GM12878 (cell line): ENCODE measurements around the gene PRR5. TPM values are rescaled to one million over a fixed set of nuclear protein-coding genes. Genes with fewer than 3 reads are reported as not detected.

Source experiments
- ATAC-seq: fragments of 200-7000 bp; cut with Tn5 transposase; 3 replicates; pipeline ENCODE4 v1.9.1; 2020; ENCODE audit warnings: mild to moderate bottlenecking, moderate library complexity
- BruUV-seq: library from RNA; stranded (reverse); fragments of 400-500 nt; replicated peaks from 2 replicates; lab custom pipeline; 2021; lab: Mats Ljungman, UMichigan
- CTCF ChIA-PET: fragments of 300-600 bp; sonication (Branson Sonifier 250); formaldehyde crosslinking; extraction: SDS; loops from one replicate; lab custom pipeline; 2021; ENCODE audit warnings: inconsistent platforms; lab: Yijun Ruan, JAX
- POLR2A ChIA-PET: fragments of 350-600 bp; formaldehyde crosslinking; extraction: SDS; loops from one replicate; lab custom pipeline; 2021; ENCODE audit warnings: inconsistent platforms; lab: Charles Lee
- RAD21 ChIA-PET: fragments of 300-600 bp; sonication (Branson Sonifier 250); formaldehyde crosslinking; loops from one replicate; lab custom pipeline; 2023; ENCODE audit warnings: antibody characterized with exemption; ENCODE audit not compliant: unreplicated experiment; lab: Charles Lee
- SMC1A ChIA-PET: fragments of 300-600 bp; sonication (Branson Sonifier 250); formaldehyde crosslinking; loops from one replicate; lab custom pipeline; 2023; ENCODE audit not compliant: unreplicated experiment, uncharacterized antibody; lab: Charles Lee
- DNase-seq: peaks from one replicate; pipeline ENCODE4 v3.0.0-alpha.2; 2011; ENCODE audit warnings: low read depth, low spot score
- FAIRE-seq: peaks from 3 replicates; lab custom pipeline; 2011; peaks lifted over from hg19 to GRCh38; lab: Jason Lieb, UNC
- H2AFZ ChIP-seq: 2 replicates; pipeline ENCODE4 v1.6.0; 2011; ENCODE audit warnings: low read depth, low read length, control low read depth; ENCODE audit not compliant: control insufficient read depth
- H3K27ac ChIP-seq: 2 replicates; pipeline ENCODE4 v1.5.1; 2011; ENCODE audit warnings: control low read depth; ENCODE audit not compliant: control insufficient read depth, insufficient read depth
- H3K27me3 ChIP-seq, 2 experiments: replicated peaks in 1 of 2; 2 replicates each; pipeline versions ENCODE4 v1.6.0 to v1.6.1; 2011; ENCODE audit warnings: low read length in 1 of 2; ENCODE audit not compliant: control insufficient read depth in 2 of 2, insufficient read depth in 2 of 2
- H3K36me3 ChIP-seq, 2 experiments: 2 replicates each; pipeline ENCODE4 v1.5.1; 2011; ENCODE audit warnings: low read length in 1 of 2; ENCODE audit not compliant: control insufficient read depth in 2 of 2, insufficient read depth in 2 of 2
- H3K4me1 ChIP-seq: 2 replicates; pipeline ENCODE4 v1.6.1; 2011; ENCODE audit warnings: mild to moderate bottlenecking, low read length, moderate library complexity, mixed read lengths; ENCODE audit not compliant: control insufficient read depth, insufficient read depth
- H3K4me2 ChIP-seq: 2 replicates; pipeline ENCODE4 v1.6.0; 2011; ENCODE audit warnings: control low read depth; ENCODE audit not compliant: control insufficient read depth, insufficient read depth
- H3K4me3 ChIP-seq: fragments of 200-600 bp; sonication (generic); 2 replicates; pipeline ENCODE4 v1.5.1; 2016
- H3K79me2 ChIP-seq: 2 replicates; pipeline ENCODE4 v1.6.0; 2011; ENCODE audit warnings: low read length; ENCODE audit not compliant: control insufficient read depth, insufficient read depth
- H3K9ac ChIP-seq: 2 replicates; pipeline ENCODE4 v1.8.0; 2011; ENCODE audit warnings: low read length, control low read depth, mixed read lengths; ENCODE audit not compliant: control insufficient read depth, insufficient read depth
- H3K9me3 ChIP-seq: replicated peaks from 3 replicates; pipeline ENCODE4 v1.5.1; 2011; ENCODE audit warnings: mild to moderate bottlenecking, low read length; ENCODE audit not compliant: control insufficient read depth, insufficient read depth
- H4K20me1 ChIP-seq: 2 replicates; pipeline ENCODE4 v1.6.0; 2011; ENCODE audit not compliant: control insufficient read depth, insufficient read depth
- CUX1 ChIP-seq: IDR thresholded peaks from 2 replicates; pipeline ENCODE4 v1.6.1; 2012; ENCODE audit warnings: improper control_type of control experiment, low read depth, low read length; ENCODE audit not compliant: insufficient replicate concordance
- NBN ChIP-seq: fragments of 450-650 bp; IDR thresholded peaks from 2 replicates; pipeline ENCODE4 v1.6.1; 2016
- ZNF217 ChIP-seq: fragments of 450-650 bp; IDR thresholded peaks from 2 replicates; pipeline ENCODE4 v1.6.1; 2017; ENCODE audit warnings: antibody characterized with exemption, mild to moderate bottlenecking
- WGBS: methylation state at CpG from one replicate; pipeline ENCODE4 v1.1.6; 2016; ENCODE audit warnings: low lambda C conversion rate; ENCODE audit not compliant: insufficient replicate concordance, insufficient coverage; ENCODE audit errors: missing lambda C conversion rate; 5-methylcytosine and 5-hydroxymethylcytosine counted together
- in situ Hi-C: fragments of 300-500 bp; cut with MboI; formaldehyde crosslinking; loops from 9 replicates; pipeline ENCODE4 v1.14.3; 2018; ENCODE audit warnings: mixed read lengths
- intact Hi-C: fragments of 100-400 bp; cut with micrococcal nuclease; formaldehyde crosslinking; loops from one replicate; pipeline ENCODE4 v1.14.2; 2022; ENCODE audit not compliant: unreplicated experiment
- polyA plus RNA-seq, 11 experiments: library from polyadenylated mRNA; depleted of rRNA in 4 of 11; unstranded in 6 of 11; stranded (reverse) in 5 of 11; fragments of >200 nt; fragmentation: Nextera tagmentation in 4 of 11; fragmentation: Illumina TruSeq in 1 of 11; extraction: Ambion mirVana in 4 of 11; extraction: Trizol in 1 of 11; gene quantifications; 1 replicate in 1 of 11; 2 replicates in 10 of 11; pipeline versions ENCODE4 v1.2.1 to v1.2.3, GENCODE V29; 2011 to 2016; ENCODE audit warnings: inconsistent platforms in 2 of 11, missing spikeins in 2 of 11, low read depth in 1 of 11
- total RNA-seq, 4 experiments: library from RNA; depleted of rRNA in 3 of 4; stranded (reverse); fragments of >200 nt in 3 of 4; fragmentation: Illumina TruSeq in 1 of 4; extraction: Trizol in 1 of 4; gene quantifications; 2 replicates each; pipeline versions ENCODE4 v1.2.1 to v1.2.3, GENCODE V29; 2013 to 2021

PRR5 gene
- total and polyA plus RNA-seq, 10 of the 15 experiments (the other 5 are each of a cell fraction or from before 2014, with no cell fraction given): 0.03 to 9.4 (median 1.5) TPM

DNA sequence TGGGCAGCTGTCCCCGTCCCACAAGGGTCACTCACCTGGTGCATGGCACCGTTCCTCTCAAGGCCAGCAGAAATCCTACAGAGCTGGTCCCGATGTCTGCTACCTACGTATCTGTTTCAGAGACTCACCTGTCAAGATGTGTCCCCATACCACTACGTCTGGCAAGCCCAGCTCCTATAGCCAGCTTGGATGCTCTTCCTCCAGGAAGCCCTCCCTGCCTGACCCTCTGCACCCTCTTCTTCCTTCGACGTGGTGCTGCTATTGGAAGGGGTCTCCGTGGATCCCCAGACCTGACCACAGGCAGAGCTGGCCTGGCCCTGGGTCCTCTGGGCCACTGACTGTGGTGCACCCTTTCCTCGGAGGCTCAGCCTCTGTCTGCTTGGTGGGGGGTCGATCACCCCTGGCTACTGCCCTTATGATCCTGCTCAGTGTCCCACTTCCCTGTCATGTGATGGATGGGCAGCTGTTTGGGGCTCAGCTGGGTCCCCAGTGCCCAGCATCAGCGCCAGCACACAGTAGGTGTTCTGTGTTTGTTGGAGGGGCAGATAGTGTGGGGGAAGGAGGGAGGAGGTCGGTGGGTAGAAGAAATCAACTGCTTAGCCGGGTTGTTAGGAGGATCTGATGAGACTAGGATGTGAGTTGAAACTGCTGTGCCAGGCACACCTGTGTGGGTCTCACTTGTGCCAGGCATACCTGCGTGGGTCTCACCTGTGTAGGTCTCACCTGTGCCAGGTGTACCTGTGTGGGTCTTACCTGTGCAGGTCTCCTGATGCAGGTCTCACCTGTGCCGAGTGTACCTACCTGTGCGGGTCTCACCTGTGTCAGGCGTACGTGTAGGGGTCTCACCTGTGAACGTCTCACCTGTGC is 28.7 kb downstream of the PRR5 start:
- Histone ChIP-seq H2AFZ (no peak overlapping the region), H3K36me3 (no peaks in the 10 kb centered on the region; a peak in 1 of 4 replicates), H3K4me1 (no peaks in the 10 kb centered on the region)
- ChIA-PET SMC1A (no interaction called here), CTCF (interaction anchor here (1.0 to 1.2 kb wide), 2 partner anchors 32 to 46 kb away, joined by 3 to 8 read pairs; no protein-coding TSS in a partner anchor)
- 69% methylated on average over 19 of the region's 19 CpGs for WGBS
- intact Hi-C loops: no loop called here
- ATAC-seq: no peak
- 0 out of 2 replicates have a peak, but pooled peaks have one; percentile 46 for TF ChIP-seq ZNF217
- no peak for TF ChIP-seq NBN
- TF ChIP-seq CUX1: no peak
- TF ChIP-seq, all 136 proteins: peak for 1
- H4K20me1 ChIP-seq: no peaks in the 10 kb centered on the region
- ChIA-PET RAD21 (interaction anchor here (1.2 kb wide), 1 partner anchor 32 kb away, joined by 3 read pairs; no protein-coding TSS in a partner anchor), POLR2A (no interaction called here)
- H3K4me2 ChIP-seq: no peak overlapping the region
- BruUV-seq: no TSS peak
- no peaks in the 10 kb centered on the region for H3K79me2 ChIP-seq
- H3K4me3 ChIP-seq: no peak overlapping the region
- in situ Hi-C loops: no loop called here
- H3K9me3 ChIP-seq: no peaks in the 10 kb centered on the region
- H3K27me3 ChIP-seq: no peaks in the 10 kb centered on the region
- no peak for FAIRE-seq
- H3K27ac ChIP-seq: no peak overlapping the region
- H3K9ac ChIP-seq: no peak overlapping the region
- no peak for DNase-seq
